Measurements from ENCODE around the gene EDNRA. TPM values are rescaled to one million over a fixed set of nuclear protein-coding genes. Genes with fewer than 3 reads are reported as not detected.

The EDNRA gene
- total and polyA plus RNA-seq, 4 donors, result 15.2 to 50.6 (median 27.2) TPM

GRCh38 chr4:147590249-147590920, 109.5 kb downstream of the EDNRA start:
- Histone ChIP-seq H3K27ac (ENCODE audit: low read depth, low read length) (no peak overlapping the region), H3K36me3 (ENCODE audit: control insufficient read depth, insufficient read depth, low read length) (no peaks in the 10 kb centered on the region), H3K4me1 (ENCODE audit: control insufficient read depth, insufficient read depth, low read length) (peaks cover 5% of the 10 kb centered on the region), H3K27me3 (ENCODE audit: control insufficient read depth, insufficient read depth, low read length) (no peaks in the 10 kb centered on the region), H3K9me3 (ENCODE audit: control insufficient read depth, insufficient read depth, low read length) (no peaks in the 10 kb centered on the region), H3K4me3 (ENCODE audit: low read depth, low read length) (no peak overlapping the region)
- peak; percentile 54 to 91 (median 71) for DNase-seq (ENCODE audit: low read depth in 4 of 6, low spot score in 6 of 6)
- WGBS (ENCODE audit: insufficient coverage), result 100% methylated on average over 3 of the region's 12 CpGs

- H3K4me1 ChIP-seq (ENCODE audit: control insufficient read depth, insufficient read depth, low read length), result peaks cover 3% of the 10 kb centered on the region
- DNase-seq (ENCODE audit: low read depth in 4 of 6, low spot score in 6 of 6), result no peak
- H3K27ac ChIP-seq (ENCODE audit: low read depth, low read length), result no peak overlapping the region
- H3K4me3 ChIP-seq (ENCODE audit: low read depth, low read length), result no peak overlapping the region
- no peaks in the 10 kb centered on the region for H3K36me3 ChIP-seq (ENCODE audit: control insufficient read depth, insufficient read depth, low read length)
- no peaks in the 10 kb centered on the region for H3K27me3 ChIP-seq (ENCODE audit: control insufficient read depth, insufficient read depth, low read length)
- no peaks in the 10 kb centered on the region for H3K9me3 ChIP-seq (ENCODE audit: control insufficient read depth, insufficient read depth, low read length)
Measured at GRCh38 chr4:147591106-147591505, 110.2 kb downstream of the EDNRA start.

GRCh38 chr4:147594107-147594506, 113.2 kb downstream of the EDNRA start:
- H3K36me3 ChIP-seq (ENCODE audit: control insufficient read depth, insufficient read depth, low read length), result no peaks in the 10 kb centered on the region
- H3K9me3 ChIP-seq (ENCODE audit: control insufficient read depth, insufficient read depth, low read length), result no peaks in the 10 kb centered on the region
- 81% methylated on average over 5 of the region's 5 CpGs for WGBS (ENCODE audit: insufficient coverage)
- no peak for DNase-seq (ENCODE audit: low read depth in 4 of 6, low spot score in 6 of 6)
- no peak overlapping the region for H3K4me3 ChIP-seq (ENCODE audit: low read depth, low read length)
- H3K27me3 ChIP-seq (ENCODE audit: control insufficient read depth, insufficient read depth, low read length), result no peaks in the 10 kb centered on the region
- H3K27ac ChIP-seq (ENCODE audit: low read depth, low read length), result no peak overlapping the region
- H3K4me1 ChIP-seq (ENCODE audit: control insufficient read depth, insufficient read depth, low read length), result peaks cover 3% of the 10 kb centered on the region

Other genes starting within 250 kb of the EDNRA start
- gene TMEM184C, start 136.3 kb downstream of the EDNRA start, total RNA-seq, result 10 to 100 TPM; 52.1 to 54.8 TPM
- gene TMEM184C, start 136.3 kb downstream of the EDNRA start, polyA plus RNA-seq (ENCODE audit: insufficient read length in 2 of 2), result 10 to 100 TPM; 41.7 to 45.1 TPM
- gene PRMT9, start 203.1 kb downstream of the EDNRA start, total RNA-seq, result 10 to 100 TPM; 20.7 to 27.2 TPM
- gene PRMT9, start 203.1 kb downstream of the EDNRA start, polyA plus RNA-seq (ENCODE audit: insufficient read length in 2 of 2), result 10 to 100 TPM; 14.4 to 14.5 TPM

All from spinal cord (tissue), 10 donors.